Fibroblast of skin of back (primary cell): Measurements from ENCODE around the gene TAOK3.
"Not testable (repeated sequence)": the region's sequence is repeated elsewhere in the genome, so short reads cannot be mapped to it uniquely, and the experiment has no call there.

Experiments
- DNase-seq: peaks from one replicate; pipeline ENCODE4 v3.0.0-alpha.2; 2013

The TAOK3 gene

DNA sequence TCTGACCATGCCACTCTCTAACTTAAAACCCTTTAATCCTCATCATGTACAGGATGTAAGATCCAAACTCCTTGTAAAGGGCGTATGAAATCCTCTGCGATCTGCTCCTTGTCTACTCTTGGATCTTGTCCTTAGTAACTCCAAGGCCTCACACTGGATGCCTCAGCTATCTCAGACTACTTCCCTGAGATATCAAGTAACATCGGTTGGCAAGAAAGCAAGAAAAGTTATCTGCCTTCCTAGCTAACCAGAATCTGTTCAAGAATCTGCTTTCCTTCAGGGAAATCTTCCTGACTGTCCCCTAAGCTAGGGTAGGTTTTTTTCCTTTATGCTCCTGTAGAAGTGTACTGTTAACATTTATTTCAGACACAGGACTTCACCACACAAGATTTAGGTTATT, 82.6 kb downstream of the TAOK3 start:
- no peak for DNase-seq

GRCh38 chr12:118288174-118288573, 84.5 kb downstream of the TAOK3 start:
- DNase-seq = no peak

- DNase-seq = no peak
Observed at GRCh38 chr12:118287728-118288127, 85.0 kb downstream of the TAOK3 start.

DNA sequence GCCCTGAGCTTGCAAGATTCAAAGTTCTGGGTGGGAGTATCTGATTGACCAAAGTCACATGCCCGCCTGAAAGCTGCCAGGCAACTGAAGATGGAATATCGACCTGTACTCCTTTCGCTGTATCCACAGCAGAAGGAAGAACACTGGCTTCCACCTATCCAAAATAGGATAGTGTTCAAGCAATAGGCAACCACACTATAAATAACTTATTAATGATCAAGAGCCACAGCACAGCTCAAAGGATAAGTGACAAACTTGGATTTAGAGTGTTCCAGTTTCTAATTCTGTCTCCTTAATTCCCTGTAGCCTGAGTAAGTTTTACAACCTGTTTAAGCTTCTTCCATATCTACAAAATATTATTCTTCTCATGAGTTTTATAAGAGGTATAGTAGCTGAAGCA, 89.9 kb downstream of the TAOK3 start:
- no peak for DNase-seq

- not testable (repeated sequence) for DNase-seq
Observed at GRCh38 chr12:118278288-118278687, 94.4 kb downstream of the TAOK3 start.

GRCh38 chr12:118274066-118274465, 98.6 kb downstream of the TAOK3 start:
- DNase-seq = no peak

GRCh38 chr12:118271770-118272417, 100.8 kb downstream of the TAOK3 start:
- DNase-seq = no peak

DNA sequence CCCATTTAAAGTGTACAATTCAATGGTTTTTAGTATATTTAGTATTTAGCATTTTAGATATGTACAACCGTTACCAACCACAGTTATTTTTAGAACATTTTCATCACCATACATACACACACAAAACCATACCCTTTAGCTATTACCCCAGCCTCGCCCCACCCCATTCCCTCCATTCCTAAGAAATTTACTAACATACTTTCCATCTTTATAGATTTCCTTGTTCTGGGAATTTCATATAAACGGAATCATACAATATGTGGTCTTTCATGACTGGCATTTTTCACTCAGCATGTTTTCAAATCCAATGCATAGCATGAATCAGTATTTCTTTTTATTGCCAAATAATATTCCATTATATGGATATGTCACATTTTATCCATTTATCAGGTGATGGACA, 101.5 kb downstream of the TAOK3 start:
- peak; percentile 49 for DNase-seq

DNA sequence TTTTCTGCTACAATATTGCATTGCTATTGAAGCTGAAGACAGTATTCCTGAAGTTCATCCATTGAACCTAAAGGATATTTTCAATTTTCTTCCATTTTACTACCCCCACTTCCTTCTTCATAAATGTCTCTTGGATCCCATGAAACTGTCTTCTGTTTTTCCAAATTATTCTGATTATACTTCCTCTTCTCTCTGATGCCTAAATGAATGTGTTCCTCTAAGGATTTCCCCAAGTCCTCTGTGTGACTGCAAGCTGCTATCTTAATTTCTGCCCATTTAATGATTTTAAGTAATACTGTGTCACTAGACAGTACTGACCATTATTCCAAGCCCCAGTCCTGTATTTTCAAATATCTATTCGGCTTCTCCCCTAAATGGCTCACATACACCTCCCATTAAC, 102.9 kb downstream of the TAOK3 start:
- DNase-seq = no peak

- no peak for DNase-seq
Observed at GRCh38 chr12:118259079-118259478, 113.6 kb downstream of the TAOK3 start.

GRCh38 chr12:118256352-118256751, 116.4 kb downstream of the TAOK3 start:
- DNase-seq = no peak

DNA sequence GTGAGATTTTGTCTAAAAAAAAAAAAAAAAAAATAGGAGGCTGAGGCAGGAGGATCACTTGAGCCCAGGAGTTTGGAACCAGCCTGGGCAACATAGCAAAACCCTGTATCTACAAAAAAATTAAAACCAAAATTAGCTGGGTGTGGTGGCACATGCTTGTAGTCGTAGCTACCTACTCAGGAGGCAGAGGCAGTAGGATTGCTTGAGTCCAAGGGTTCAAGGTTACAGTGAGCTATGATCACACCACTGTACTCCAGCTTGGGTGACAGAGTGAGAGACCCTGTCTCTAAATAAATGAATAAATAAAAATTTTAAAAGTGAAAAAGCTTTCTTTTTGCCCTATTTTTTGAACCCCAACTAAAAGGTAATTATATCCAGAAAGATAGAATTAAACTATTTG, 123.2 kb downstream of the TAOK3 start:
- DNase-seq = no peak

GRCh38 chr12:118245886-118246285, 126.8 kb downstream of the TAOK3 start:
- not testable (repeated sequence) for DNase-seq

GRCh38 chr12:118238888-118239287, 133.8 kb downstream of the TAOK3 start:
- no peak for DNase-seq

DNA sequence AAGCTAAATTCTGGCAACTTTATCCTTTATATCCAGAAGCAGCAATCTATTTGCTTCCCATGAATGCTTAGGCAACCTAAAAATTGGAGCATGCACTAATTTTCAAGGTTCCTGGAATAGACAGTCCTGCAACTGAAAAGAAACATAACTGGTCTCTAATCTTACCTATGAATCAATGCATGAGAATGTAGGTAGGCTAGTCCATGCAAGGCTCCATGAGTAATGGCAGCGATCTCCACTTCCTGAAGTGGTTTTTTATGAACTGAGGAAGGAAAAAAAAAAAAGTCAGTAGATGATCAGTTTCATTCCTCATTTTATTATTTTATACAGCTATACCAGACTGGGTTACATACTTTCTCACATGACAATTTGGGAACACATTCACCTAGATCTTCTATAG, 134.8 kb downstream of the TAOK3 start:
- peak; percentile 25 for DNase-seq

GRCh38 chr12:118237052-118237665, 135.5 kb downstream of the TAOK3 start:
- no peak for DNase-seq

DNA sequence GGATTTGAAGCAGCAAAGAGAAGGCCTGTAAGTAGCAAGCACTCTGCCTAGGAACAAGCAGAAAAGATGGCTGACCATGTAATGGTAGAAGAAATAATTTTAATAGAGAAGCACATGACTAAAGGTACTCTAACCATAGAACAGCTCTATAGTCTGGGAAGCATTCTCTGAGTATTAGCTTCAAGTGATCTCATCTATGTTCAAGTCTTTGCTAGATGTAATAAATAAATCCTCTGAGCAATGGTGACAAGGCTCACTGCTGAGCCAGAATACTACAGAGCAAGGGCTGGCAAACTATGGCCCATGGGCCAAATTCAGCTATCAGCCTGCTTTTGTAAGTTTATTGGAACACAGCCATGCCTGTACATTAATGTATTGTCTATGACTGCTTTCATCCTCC, 152.0 kb downstream of the TAOK3 start:
- no peak for DNase-seq

- DNase-seq = no peak
Observed at GRCh38 chr12:118219772-118220171, 152.9 kb downstream of the TAOK3 start.

DNA sequence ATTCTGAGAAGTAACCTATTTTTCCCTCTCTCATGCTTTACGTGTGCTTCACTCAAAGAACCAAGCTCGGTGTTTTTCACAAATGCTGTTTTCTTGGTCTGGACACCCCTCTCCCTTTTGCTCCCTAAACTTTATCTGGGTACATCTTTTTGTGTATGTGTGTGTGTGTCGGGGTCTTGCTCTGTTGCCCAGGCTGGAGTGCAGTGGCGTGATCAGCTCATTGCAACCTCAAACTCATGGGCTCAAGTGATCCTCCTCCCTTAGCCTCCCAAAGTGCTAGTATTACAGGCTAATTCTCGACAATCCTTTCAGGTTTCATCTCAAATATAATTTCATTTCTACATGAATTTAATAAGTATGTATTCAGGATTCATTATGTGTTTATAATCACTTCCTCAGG, 153.6 kb downstream of the TAOK3 start:
- DNase-seq = no peak

GRCh38 chr12:118213452-118213851, 159.3 kb downstream of the TAOK3 start:
- no peak for DNase-seq

DNA sequence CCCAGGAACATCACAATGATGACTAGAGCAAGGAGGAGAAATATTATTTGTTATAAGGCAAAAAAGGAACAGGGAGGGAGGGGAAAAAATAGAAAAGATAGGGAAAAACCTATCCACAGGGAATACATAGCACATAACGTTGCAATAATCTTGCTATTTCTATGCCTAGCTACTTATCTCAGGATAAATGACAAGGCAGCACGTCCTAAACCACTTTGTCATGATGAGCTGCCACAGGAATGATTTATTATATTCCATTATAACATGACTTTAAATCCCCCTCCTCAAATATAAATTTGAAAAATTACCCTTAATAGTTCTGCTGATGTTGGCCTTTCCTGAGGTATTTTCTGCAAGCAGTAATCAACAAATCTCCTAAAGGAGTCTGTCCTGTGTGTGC, 160.1 kb downstream of the TAOK3 start:
- DNase-seq = no peak

DNA sequence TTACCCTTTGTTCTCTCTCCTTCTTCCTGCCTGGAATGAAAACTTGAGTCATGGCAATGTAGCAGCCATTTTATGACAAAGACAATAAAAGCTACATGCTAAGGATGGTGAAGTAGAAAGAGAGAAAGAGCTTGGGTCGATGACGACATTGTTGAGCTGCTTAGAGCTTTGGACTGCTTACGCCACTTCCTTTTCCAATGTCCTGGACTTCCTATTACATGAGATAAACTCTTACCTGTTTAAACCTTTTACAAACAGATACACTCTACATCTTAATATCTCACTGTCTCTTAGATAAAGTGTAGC, 166.6 kb downstream of the TAOK3 start:
- DNase-seq = no peak

DNA sequence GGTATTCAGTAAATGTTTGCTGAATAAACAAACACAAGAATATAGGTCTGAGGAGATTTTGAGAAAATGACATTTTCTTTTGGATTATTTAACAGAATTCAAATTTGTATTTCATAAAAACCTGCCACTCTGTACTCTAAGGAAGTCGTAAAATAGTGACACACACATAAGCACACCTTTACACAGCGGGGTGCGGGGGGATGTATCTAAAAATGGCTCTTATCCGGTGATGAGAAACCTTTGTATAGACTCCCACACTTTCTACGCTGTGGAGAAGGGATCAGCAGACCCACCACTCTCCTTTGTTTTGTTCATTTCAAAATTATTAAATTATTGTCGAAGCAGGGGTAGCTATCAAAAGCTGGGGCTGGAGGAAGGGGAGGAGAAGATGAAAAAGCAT, 178.7 kb downstream of the TAOK3 start:
- no peak for DNase-seq

- no peak for DNase-seq
Observed at GRCh38 chr12:118193477-118193876, 179.2 kb downstream of the TAOK3 start.

GRCh38 chr12:118190266-118190665, 182.4 kb downstream of the TAOK3 start:
- DNase-seq = peak; percentile 33
